Placental pericyte (primary cell): Measurements from ENCODE around the gene CCL14. TPM values are rescaled to one million over a fixed set of nuclear protein-coding genes. Genes with fewer than 3 reads are reported as not detected.

Source experiments
- total RNA-seq: library from RNA; depleted of rRNA; stranded (reverse); fragments of >200 nt; gene quantifications from 2 replicates; pipeline ENCODE4 v1.2.3, GENCODE V29; 2012

CCL14 gene
- not detected in 2 replicates for total RNA-seq

GRCh38 chr17:35986643-35987042 is at the start of gene CCL14:
CCL14 (minus strand) TSS chr17:35986729; CDS start chr17:35986649, 80 bp downstream.

GRCh38 chr17:36017799-36018198 is 31.3 kb upstream of the CCL14 start, which contains the start of gene CCL23:
CCL23 (minus strand) TSS chr17:36017972; CDS start chr17:36017897, 75 bp downstream.

DNA sequence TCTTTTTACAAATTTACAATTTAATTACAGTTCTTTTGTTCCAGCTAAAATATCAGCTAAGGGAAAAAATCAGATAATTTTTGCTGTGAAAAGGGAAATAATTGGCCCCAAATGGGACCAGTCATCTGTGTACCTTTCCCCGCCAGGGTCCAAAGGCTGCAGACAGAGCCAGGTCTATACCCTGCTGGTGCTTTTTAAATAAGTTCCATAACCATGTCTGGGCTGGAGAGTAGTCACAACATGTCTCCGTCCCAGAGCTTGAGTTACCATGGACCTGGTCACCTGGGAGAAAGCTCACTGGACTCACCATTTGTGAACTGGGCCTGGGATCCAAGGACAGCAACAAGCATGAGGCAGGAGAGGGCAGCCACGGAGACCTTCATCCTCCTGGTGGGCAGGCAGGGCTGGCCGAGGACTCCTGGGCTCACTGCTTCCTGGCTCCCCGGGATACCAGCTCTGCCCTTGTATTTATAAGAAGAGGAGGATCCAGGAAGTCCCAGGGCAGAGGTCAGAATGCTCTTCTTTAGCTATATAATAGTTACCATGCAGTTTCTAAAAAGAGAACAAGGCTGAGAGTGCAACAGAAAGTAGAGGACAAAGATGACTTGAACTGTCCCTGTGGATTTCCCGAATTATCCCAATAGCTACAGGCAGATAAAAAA is 14.7 kb upstream of the CCL14 start, which contains the start of gene CCL15:
TSS of gene CCL15 (minus strand) at position 444 of the 662 bp plus-strand sequence. CDS start at position 383, 61 bp downstream.

DNA sequence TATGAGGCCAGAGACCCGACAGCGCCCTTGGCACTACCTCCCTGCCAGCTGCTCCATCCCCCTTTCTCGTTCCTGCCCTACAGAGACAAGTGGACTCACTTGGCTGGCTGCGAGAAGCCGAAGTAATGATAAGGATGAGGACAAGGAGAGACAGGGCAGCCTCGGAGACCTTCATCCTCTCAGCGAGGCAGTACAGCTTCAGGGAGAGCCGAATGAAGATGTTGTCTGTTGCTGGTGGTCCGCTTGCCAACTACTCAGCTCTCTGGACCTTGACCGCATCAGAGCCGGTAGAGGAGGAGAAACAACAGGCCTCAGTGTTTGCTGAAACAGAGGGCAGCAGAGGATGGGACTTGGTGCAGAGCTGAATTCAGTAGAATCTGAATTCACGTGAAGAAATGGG is 5.3 kb downstream of the CCL14 start, which contains the start of gene CCL16:
TSS of gene CCL16 (minus strand) at position 252 of the 400 bp plus-strand sequence. CDS start at position 175, 77 bp downstream.

DNA sequence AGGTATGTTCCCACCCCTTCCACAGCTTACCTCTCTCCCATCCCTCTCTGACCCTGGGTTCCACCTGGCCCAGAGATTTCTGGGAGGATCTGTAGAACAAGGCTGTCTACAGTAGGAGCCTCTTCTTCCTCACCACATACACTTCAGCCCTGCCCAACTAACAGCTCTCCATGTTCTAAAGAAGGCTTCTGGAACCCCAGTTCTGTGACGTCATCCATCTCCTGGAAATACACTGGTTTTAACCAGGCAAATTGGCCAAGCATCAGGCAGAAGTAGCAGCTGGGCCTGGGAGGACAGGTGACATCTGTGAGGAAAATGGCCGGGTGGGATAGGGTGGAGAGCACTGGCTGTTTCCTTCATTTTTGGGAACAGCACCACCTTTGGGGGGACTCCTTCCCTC is 43.0 kb downstream of the CCL14 start, which contains the start of gene LYZL6:
TSS of gene LYZL6 (minus strand) at position 177 of the 400 bp plus-strand sequence. CDS start 4,357 bp downstream, outside the sequence.

Other genes starting within 250 kb of the CCL14 start
- gene GAS2L2, start 233.5 kb downstream of the CCL14 start, total RNA-seq = not detected in 2 replicates
- gene C17orf50, start 225.8 kb downstream of the CCL14 start, total RNA-seq = not detected in 2 replicates
- 1.3 TPM in 1 of 2 replicates, not detected in the other for gene MMP28, start 191.1 kb downstream of the CCL14 start, total RNA-seq
- gene TAF15, start 177.2 kb downstream of the CCL14 start, total RNA-seq = 50.6 and 59.8 TPM in 2 replicates
- gene HEATR9, start 117.8 kb downstream of the CCL14 start, total RNA-seq = not detected in 2 replicates
- gene CCL5, start 106.4 kb downstream of the CCL14 start, total RNA-seq = 0.29 TPM in 1 of 2 replicates, not detected in the other
- not detected in 2 replicates for gene RDM1, start 56.0 kb downstream of the CCL14 start, total RNA-seq
- not detected in 2 replicates for gene LYZL6, start 43.0 kb downstream of the CCL14 start, total RNA-seq
- not detected in 2 replicates for gene CCL16, start 5.2 kb downstream of the CCL14 start, total RNA-seq
- gene CCL15, start 14.8 kb upstream of the CCL14 start, total RNA-seq = not detected in 2 replicates
- not detected in 2 replicates for gene CCL23, start 31.2 kb upstream of the CCL14 start, total RNA-seq
- gene CCL18, start 77.5 kb upstream of the CCL14 start, total RNA-seq = not detected in 2 replicates
- gene CCL3, start 103.4 kb upstream of the CCL14 start, total RNA-seq = not detected in 2 replicates
- gene CCL4, start 117.1 kb upstream of the CCL14 start, total RNA-seq = not detected in 2 replicates
- 0.29 and 1.8 TPM in 2 replicates for gene TBC1D3B, start 189.9 kb upstream of the CCL14 start, total RNA-seq
- not detected in 2 replicates for gene CCL3L1, start 210.0 kb upstream of the CCL14 start, total RNA-seq
- not detected in 2 replicates for gene CCL4L2, start 224.3 kb upstream of the CCL14 start, total RNA-seq